ENCODE data around the gene ESR1.
"Not testable (repeated sequence)": the region's sequence is repeated elsewhere in the genome, so short reads cannot be mapped to it uniquely, and the experiment has no call there.

ESR1 gene

DNA sequence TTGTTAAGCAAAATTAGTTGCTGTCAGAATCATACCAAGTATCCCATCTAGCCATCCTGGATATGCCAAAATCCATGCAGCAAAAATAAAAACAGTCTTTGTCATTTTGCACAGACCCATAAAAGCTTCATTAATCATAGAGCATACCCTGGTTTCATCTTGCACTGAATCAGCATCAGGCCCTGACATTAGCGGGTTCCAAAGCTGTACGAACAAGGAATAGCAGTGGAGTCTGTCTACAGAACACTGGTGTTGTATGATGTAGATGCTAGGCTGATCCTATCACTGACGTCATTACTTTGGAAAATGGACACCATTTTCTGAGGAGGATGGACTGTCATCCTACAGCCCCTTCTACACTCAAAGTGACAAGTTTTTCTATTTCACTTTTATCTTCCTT, 315.6 kb downstream of the ESR1 start:
- DNase-seq (ENCODE audit: extremely low read depth in 1 of 2, low read depth in 1 of 2) = no peak

DNA sequence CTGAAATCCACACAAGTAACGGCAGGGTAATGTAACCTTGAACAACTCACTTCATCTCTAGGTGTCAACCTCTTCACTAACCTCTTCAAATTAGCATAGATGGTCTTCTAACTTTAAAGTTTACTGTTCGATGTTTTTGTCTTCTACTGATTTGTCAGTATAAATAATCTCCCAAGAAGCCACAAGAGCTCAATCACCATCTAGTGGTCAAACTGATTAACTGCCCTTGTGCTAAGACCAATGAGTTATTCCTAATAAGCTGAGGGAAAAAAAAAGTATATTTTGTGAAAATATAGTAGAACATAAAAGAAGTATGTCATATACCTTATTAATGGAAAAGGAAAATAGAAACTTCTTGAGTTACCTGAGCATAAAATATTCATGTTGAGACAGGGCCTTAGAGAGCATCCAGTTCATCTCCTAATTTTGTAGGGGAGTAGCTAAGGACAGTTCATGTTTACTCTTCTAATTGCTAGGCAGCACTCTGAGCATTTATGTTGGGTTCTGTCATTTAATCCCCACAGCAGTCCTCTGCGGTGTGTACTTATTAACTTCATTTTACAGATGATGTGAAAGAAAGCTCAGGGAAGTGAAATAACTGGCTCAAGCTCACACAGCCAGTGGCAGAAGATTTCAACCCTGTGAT, 317.1 kb downstream of the ESR1 start:
- DNase-seq (ENCODE audit: extremely low read depth in 1 of 2, low read depth in 1 of 2) = no peak

DNA sequence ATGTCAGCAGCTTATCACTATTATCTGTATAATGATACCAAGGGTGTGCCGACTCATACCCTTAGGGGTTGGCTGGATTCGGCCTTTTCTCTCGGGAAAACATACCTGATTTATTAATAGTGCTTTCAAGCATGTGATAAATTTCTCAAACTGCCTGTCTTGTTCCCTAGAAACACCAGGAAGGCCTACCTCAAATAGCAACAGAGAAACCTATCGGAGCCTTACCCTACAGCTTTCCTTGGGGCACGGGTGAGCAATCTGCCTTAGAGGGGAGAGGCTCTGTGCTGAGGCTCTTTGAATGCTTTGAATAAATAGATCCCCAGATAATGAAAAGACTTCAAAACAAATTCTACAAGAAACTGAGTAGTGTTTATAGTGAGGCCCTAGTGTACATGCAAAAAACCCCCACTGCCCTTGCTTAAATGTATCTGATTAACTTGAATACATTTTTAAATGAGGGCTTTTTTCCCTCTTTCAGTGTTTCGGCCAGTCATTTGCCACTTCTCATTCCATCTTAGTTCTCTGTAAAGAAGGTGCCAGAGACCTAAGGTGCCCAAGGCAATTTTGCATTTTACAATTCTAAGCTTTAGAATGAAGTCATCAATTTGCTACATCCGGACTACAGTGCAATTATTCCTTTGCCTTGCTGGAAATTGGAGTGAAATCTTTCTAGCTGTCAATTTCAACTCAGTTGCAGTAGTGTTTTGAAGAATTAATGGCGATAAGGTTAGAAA, 320.1 kb downstream of the ESR1 start:
- DNase-seq (ENCODE audit: extremely low read depth in 1 of 2, low read depth in 1 of 2) = no peak

GRCh38 chr6:152129691-152130151, 322.2 kb downstream of the ESR1 start:
- no peak for DNase-seq (ENCODE audit: extremely low read depth in 1 of 2, low read depth in 1 of 2)

GRCh38 chr6:152130441-152130840, 323.0 kb downstream of the ESR1 start:
- no peak for DNase-seq (ENCODE audit: extremely low read depth in 1 of 2, low read depth in 1 of 2)

GRCh38 chr6:152135755-152136448, 328.4 kb downstream of the ESR1 start:
- no peak for DNase-seq (ENCODE audit: extremely low read depth in 1 of 2, low read depth in 1 of 2)

GRCh38 chr6:152136449-152136825, 329.0 kb downstream of the ESR1 start:
- DNase-seq (ENCODE audit: extremely low read depth in 1 of 2, low read depth in 1 of 2) = no peak

GRCh38 chr6:152138344-152138743, 330.9 kb downstream of the ESR1 start:
- not testable (repeated sequence) for DNase-seq (ENCODE audit: extremely low read depth in 1 of 2, low read depth in 1 of 2)

DNA sequence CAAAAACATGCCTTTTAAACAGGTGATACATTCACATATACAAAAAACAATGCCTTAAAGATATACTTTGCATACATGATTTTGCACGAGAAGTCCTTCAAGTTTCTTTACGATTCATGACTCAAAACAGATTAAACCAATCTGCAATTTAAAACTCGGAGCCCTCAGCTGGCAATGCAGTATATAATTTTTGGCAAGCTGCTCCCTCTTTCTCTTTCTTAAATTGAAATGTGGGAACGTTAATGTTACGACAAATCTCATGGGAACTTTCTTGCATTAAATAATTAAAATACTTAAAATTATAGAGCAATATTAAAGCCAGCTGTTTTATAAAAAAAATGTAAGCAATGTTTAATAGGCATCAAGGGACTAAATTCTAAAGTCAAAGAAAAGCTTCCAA, 334.6 kb downstream of the ESR1 start:
- DNase-seq (ENCODE audit: extremely low read depth in 1 of 2, low read depth in 1 of 2) = no peak

GRCh38 chr6:152143359-152143758, 335.9 kb downstream of the ESR1 start:
- no peak for DNase-seq (ENCODE audit: extremely low read depth in 1 of 2, low read depth in 1 of 2)

DNA sequence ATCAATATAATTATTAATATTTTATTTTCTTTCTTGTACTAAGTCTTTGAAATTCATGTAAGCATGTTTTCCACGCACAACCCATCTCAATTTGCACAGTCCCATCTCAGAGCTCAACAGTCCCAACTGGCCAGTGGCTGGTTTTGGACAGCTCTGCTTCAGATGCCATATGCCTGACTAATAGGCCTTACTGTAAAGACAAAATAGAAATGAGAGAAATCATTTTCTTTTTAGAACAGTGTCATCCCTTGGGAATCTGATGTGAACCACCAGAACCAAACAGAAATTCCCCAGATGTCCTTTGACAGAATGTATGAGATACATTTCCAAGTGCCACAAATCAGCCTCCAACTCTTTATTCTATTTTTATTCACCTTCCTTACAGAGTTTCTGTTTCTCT, 338.9 kb downstream of the ESR1 start:
- no peak for DNase-seq (ENCODE audit: extremely low read depth in 1 of 2, low read depth in 1 of 2)

GRCh38 chr6:152147269-152147668, 339.8 kb downstream of the ESR1 start:
- no peak for DNase-seq (ENCODE audit: extremely low read depth in 1 of 2, low read depth in 1 of 2)

DNA sequence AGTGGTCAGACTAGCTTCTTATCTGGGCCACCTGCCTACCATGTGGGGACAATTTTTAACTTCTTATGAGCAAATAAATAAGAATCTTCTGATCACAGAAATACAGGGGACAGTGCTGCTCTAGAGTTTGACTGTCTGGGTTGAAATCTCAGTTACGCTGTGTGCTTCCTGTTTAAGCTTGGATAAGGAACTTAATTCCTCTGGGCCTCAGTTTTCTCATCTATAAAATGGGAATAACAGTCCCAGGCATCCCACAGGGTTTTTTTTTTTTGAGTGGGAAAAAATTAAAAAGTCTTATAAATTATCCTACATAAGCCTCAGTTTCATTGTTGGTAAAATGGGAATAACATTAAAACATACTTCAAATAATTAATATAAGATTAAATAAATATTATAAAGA, 340.9 kb downstream of the ESR1 start:
- DNase-seq (ENCODE audit: extremely low read depth in 1 of 2, low read depth in 1 of 2) = no peak

DNA sequence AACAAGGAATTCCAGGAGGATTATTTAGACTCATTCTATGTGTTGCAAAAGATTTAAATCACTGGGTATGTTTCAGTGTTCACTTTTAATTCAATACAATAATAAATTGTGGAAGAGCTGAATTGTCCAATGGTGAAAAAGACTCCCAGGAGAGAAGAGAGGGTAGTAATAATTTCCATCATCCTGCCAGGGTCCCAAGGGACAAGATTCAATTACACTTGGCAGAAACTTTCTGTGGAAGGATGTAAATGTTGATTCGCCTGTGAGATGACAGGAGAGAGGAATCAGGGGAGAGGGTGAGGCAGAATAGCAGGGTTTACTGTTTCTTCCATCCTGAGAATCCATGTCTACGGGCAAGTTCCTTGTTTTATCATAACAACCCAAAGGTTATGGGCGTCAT, 342.7 kb downstream of the ESR1 start:
- no peak for DNase-seq (ENCODE audit: extremely low read depth in 1 of 2, low read depth in 1 of 2)

DNA sequence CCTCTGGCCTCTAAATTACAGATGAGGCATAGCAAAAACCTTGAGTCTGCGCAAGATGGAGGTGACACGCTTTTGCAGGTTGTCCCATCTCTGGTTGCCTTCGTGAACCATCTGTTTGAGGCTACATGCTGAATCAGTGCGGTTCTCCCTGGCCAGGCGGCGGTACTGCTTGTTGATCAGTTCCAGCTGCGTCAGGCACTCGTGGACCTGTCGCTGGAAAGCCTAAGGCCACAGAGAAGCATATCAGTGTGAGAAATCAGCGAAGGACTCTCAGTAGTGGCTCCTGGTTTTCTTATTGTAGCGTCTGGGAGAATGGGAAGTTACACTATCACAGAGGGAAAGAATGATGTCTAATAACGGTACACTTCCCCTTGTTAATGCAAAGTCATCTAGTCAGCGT, 344.4 kb downstream of the ESR1 start:
- no peak for DNase-seq (ENCODE audit: extremely low read depth in 1 of 2, low read depth in 1 of 2)

- DNase-seq (ENCODE audit: extremely low read depth in 1 of 2, low read depth in 1 of 2) = no peak
Observed at GRCh38 chr6:152154559-152155356, 347.3 kb downstream of the ESR1 start.

GRCh38 chr6:152155792-152156191, 348.3 kb downstream of the ESR1 start:
- no peak for DNase-seq (ENCODE audit: extremely low read depth in 1 of 2, low read depth in 1 of 2)

DNA sequence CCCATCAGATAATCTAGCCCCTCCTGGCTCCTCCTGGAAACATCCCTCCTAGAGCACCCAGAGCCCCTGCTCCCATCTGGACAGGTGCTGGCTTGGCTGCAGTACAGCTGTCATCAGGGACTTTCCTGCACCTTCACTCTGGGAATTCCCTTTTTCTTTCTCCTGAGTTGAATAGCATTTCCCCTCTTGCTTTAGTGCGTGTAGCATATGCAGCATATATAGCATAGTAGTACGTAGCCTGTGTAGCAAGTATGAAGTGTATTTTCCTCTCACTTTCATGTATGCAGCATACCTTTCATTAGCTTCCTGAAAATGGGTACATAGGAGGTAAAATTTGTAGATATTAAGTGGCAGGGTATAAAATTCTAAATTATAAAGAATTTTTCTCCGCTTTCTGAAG, 352.9 kb downstream of the ESR1 start:
- DNase-seq (ENCODE audit: extremely low read depth in 1 of 2, low read depth in 1 of 2) = no peak

DNA sequence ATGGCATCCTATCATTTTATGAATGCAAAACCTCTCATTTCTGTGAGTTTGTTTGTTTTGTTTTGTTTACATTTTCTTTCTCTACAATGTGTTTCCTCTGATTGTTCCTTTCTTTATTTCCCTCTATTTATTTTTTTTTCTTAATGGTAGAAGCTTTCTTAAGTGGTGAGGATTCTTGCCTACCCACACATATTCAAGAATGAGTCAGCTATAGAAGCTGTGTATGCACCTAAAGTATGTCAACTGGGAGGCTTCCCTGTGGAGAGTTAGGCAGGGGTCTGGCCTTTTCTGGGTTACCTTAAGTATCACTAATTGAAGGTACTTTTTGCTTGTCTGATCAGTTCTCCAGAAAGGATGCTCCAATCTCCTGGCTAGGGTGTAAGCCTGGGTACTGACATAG, 354.0 kb downstream of the ESR1 start:
- no peak for DNase-seq (ENCODE audit: extremely low read depth in 1 of 2, low read depth in 1 of 2)

DNA sequence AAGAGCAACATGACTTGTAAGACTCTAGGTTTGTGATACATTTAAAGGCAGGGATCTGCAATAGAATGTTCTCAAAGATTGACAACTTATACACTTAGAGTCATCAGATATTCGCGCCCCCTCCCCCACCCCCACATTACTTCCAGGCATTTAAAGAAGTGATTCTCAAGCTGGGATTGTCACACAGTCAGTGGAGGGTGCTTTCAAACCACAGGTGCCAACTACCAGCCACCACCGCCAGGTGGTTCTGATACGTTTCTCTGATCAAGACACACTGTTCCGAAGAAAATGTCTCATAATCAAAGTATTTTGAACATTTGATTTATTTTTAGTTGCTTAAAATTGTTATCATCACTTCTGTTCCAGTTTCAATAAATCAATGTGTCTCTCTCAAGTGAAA, 357.5 kb downstream of the ESR1 start:
- DNase-seq (ENCODE audit: extremely low read depth in 1 of 2, low read depth in 1 of 2) = no peak

DNA sequence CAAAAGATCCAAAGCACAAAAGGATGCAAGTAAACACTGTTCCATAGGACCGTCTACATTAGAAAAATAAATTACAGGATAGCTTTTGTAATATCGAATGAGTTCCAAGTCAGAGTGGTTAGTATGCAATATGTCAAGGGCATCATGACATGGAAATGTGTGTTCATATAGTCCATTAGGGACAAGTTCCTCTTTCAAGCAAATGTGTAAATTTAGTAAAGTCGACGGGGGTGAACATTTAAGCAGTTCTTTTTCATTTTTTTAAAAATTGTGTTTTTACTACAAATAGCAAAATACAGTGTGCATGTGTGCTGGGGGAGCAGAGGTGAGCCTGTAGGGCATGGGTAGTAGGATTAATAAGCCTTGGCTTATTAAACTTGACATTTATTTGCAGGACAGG, 359.0 kb downstream of the ESR1 start:
- no peak for DNase-seq (ENCODE audit: extremely low read depth in 1 of 2, low read depth in 1 of 2)
